Erythroblast (primary cell): Measurements from ENCODE around the gene PPP1R1B.

Experiments
- DNase-seq, 2 experiments: peaks; one replicate each; lab custom pipeline; 2025; lab: John Stamatoyannopoulos, UW
- GATA1 ChIP-seq: IDR thresholded peaks from 2 replicates; pipeline ENCODE4 v1.6.1; 2011; ENCODE audit warnings: low read depth, mild to moderate bottlenecking, control low read depth, low read length, moderate library complexity
- POLR2A ChIP-seq: IDR thresholded peaks from 2 replicates; pipeline ENCODE4 v1.6.1; 2011; ENCODE audit warnings: mild to moderate bottlenecking, low read length

The PPP1R1B gene

DNA sequence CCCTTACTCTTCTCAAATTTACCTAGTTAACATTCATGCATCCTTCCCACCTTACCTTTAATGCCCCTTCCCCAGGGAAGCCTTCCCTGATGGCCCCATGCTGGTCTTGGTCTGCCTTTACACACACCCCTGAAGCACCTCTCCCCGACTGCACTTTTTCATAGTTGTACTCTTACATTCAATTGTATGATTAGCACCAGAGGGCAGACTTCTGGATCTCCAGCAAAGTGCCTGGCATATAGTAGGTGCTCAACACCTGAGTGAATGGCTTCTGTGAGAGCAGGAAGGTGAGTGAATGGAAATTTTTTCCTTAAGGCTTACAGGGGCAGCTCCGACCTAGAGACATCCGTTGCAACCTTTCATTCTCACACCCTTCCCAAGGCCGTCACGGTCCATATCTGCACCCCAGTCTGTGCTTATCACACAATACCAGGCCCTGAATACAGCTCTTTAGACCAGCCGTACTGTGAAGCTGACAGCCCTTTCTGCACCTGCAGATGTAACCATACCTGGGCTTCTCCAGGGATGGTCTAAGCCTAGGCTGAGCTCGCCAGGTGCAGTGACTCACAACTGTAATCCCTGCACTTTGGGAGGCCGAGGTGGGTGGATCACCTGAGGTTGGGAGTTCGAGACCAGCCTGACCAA lies 56.7 kb downstream of the PPP1R1B start:
- TF ChIP-seq GATA1 (peak; percentile 64), POLR2A (no peak)
- peak; percentile 87 to 92 for DNase-seq

DNA sequence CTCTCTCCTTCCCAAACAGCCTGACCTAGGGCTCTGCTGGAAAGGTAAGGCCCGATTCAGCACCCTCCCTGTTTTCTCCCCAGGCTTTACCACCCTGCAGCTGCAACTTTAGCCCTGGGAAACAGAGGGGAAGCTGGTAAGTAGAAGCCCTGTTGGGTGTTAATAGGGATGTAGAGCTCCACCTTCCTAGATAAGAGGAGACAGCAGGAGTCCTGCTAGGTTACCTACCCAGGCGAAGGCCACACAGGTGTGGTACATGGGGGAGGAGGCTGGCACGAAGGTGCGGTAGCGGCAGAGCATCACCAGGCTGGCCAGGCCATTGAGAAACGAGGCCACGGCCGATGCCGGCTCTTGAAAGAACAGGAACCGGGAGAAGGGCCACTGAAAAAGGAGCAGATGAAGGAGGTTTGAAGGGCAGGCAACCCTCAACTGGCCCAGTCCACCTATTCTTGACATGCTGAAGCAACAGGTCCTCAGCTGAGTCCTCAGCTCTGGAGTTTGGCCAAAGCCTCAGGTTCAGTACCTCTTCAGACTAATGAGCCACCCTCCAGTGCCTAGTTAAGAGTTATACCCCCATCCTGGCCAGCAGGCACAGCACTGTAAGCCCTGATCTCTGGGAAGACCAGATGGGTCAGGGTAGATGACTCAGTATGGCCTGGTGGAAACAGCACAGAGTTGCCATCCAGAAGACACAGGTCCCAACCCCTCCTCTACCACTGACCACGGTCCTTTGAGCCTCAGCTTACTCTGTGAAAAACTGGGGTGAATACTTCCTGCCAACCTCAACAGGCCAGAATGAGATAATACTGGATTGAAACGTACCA lies 57.8 kb downstream of the PPP1R1B start:
- TF ChIP-seq GATA1 (no peak), POLR2A (no peak)
- DNase-seq = peak in 1 of 2 experiments; percentile 17
